SJCRH30 (cell line): ENCODE results near the gene TRIP11. TPM values are rescaled to one million over a fixed set of nuclear protein-coding genes. Genes with fewer than 3 reads are reported as not detected.
"Not testable (repeated sequence)": the region's sequence is repeated elsewhere in the genome, so short reads cannot be mapped to it uniquely, and the experiment has no call there.

Source experiments
- DNase-seq, 2 experiments: peaks; one replicate each; pipeline ENCODE4 v3.0.0-alpha.2; 2015 to 2020
- H3K27ac ChIP-seq: fragments of 250-450 bp; sonication (Bioruptor Pico); 2 replicates; pipeline ENCODE4 v1.5.1; 2020; ENCODE audit warnings: mild to moderate bottlenecking, moderate library complexity
- H3K27me3 ChIP-seq: fragments of 250-450 bp; sonication (Bioruptor Pico); 2 replicates; pipeline ENCODE4 v1.5.1; 2020; ENCODE audit warnings: mild to moderate bottlenecking, moderate library complexity
- H3K36me3 ChIP-seq: fragments of 250-450 bp; sonication (Bioruptor Pico); 2 replicates; pipeline ENCODE4 v1.5.1; 2020; ENCODE audit warnings: mild to moderate bottlenecking, moderate library complexity
- H3K4me1 ChIP-seq: fragments of 250-450 bp; sonication (Bioruptor Pico); 2 replicates; pipeline ENCODE4 v1.5.1; 2020; ENCODE audit warnings: mild to moderate bottlenecking, moderate library complexity
- H3K4me3 ChIP-seq: fragments of 250-450 bp; sonication (Bioruptor Pico); 2 replicates; pipeline ENCODE4 v1.5.1; 2020; ENCODE audit warnings: mild to moderate bottlenecking, moderate library complexity
- H3K9me3 ChIP-seq: fragments of 250-450 bp; sonication (Bioruptor Pico); replicated peaks from 2 replicates; pipeline ENCODE4 v1.5.1; 2020; ENCODE audit warnings: mild to moderate bottlenecking, moderate library complexity
- total RNA-seq: library from RNA; depleted of rRNA; stranded (reverse); fragments of >200 nt; shearing (Covaris generic); gene quantifications from 2 replicates; pipeline ENCODE4 v1.2.3, GENCODE V29; 2014; rRNA removed

TRIP11 gene
- total RNA-seq, result 15.7 and 18.8 TPM in 2 replicates

DNA sequence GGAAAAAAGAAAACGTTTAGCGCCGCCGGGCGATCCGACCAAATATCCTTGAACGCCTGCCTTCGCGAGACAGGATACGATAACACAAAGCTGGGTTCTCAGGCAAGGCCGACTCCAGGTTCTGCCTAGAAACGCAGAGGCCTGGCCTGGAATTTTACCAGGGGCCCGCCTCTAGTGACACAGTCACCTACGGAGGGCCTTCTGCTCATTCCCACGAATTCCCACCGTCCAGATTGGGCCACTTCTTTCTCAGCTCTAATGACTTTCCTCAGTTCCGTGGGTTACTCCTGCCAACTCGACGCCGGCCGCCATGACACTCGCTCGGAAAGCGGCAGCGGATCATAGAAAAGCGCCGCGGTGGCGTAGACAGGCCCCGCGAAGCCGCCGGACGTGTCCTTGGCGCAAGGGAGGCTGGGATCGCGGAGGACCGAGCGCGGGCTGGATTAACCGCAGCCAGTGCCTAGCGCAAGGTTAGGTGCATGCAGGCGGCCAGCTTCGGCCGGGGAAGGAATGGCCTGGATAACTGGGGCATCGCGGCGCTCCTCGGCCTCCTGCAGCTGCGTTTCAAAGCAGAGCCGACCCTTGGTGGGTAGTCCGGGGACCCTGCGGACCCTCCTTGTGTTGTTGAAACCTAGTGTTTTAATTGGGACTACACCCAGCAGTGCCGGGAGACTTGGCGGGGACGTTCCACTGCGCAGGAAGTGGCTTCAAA, at the start of gene TRIP11:
Gene TRIP11 (minus strand): TSS at position 341 of the 712 bp plus-strand sequence. CDS start 374 bp downstream, outside the sequence.
- peak within 1 kb of the TSS; percentile 75 for H3K4me3 ChIP-seq
- peaks cover 3% of the 10 kb centered on the region; the same call in 1 of the 2 replicates for H3K36me3 ChIP-seq
- peak within 1 kb of the TSS; percentile 97 for H3K27ac ChIP-seq
- no peaks in the 10 kb centered on the region for H3K9me3 ChIP-seq
- DNase-seq, result peak; percentile 92
- H3K4me1 ChIP-seq, result no peaks in the 10 kb centered on the region; the same call in 1 of the 2 replicates
- no peaks in the 10 kb centered on the region for H3K27me3 ChIP-seq

DNA sequence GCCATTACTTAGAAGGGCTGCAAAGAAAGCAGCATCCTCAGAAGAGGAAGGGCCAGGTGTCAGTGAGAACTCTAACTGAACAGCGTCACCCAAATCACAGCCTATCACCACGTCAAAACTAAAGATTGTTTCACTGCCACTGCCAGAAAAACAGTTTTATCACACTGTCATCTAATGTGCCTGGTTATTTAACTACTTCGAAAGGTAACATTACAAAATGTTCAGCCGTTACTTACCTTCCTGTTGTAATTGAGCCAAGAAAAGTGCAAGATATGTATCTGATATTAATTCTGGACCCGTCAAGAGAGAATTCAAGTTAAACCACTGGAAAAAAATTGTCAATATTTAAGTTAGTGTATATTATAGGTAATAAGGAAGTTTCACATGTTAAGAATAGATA, 48.6 kb upstream of the TRIP11 start:
- no peaks in the 10 kb centered on the region for H3K9me3 ChIP-seq
- peaks cover 2% of the 10 kb centered on the region; the same call in 1 of the 2 replicates for H3K36me3 ChIP-seq
- no peaks in the 10 kb centered on the region for H3K4me1 ChIP-seq
- H3K27me3 ChIP-seq, result no peaks in the 10 kb centered on the region
- H3K27ac ChIP-seq, result no peak overlapping the region
- no peak overlapping the region for H3K4me3 ChIP-seq
- no peak for DNase-seq

DNA sequence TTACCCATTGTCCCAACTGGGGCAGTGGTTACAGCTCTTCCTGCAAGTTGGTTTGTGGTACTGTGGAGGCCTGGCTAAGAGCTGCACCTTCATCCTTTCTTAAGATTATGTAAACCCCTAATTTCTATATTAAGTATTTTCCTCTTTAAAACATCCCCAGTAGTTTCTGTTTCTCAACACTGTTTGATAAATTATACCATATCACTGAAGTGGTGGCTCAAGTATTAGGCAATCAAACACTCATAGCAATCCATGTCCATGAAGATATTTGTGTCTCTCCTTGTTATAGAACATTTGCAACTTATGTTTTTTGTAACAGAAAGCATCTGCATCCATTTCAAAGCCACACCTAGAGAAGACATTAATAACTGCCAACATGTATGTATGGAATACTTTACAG, 34.7 kb upstream of the TRIP11 start:
- H3K27ac ChIP-seq, result no peak overlapping the region
- H3K4me1 ChIP-seq, result no peaks in the 10 kb centered on the region
- H3K36me3 ChIP-seq, result peaks cover 17% of the 10 kb centered on the region
- no peak for DNase-seq
- H3K9me3 ChIP-seq, result no peaks in the 10 kb centered on the region
- H3K4me3 ChIP-seq, result no peak overlapping the region
- H3K27me3 ChIP-seq, result no peaks in the 10 kb centered on the region

DNA sequence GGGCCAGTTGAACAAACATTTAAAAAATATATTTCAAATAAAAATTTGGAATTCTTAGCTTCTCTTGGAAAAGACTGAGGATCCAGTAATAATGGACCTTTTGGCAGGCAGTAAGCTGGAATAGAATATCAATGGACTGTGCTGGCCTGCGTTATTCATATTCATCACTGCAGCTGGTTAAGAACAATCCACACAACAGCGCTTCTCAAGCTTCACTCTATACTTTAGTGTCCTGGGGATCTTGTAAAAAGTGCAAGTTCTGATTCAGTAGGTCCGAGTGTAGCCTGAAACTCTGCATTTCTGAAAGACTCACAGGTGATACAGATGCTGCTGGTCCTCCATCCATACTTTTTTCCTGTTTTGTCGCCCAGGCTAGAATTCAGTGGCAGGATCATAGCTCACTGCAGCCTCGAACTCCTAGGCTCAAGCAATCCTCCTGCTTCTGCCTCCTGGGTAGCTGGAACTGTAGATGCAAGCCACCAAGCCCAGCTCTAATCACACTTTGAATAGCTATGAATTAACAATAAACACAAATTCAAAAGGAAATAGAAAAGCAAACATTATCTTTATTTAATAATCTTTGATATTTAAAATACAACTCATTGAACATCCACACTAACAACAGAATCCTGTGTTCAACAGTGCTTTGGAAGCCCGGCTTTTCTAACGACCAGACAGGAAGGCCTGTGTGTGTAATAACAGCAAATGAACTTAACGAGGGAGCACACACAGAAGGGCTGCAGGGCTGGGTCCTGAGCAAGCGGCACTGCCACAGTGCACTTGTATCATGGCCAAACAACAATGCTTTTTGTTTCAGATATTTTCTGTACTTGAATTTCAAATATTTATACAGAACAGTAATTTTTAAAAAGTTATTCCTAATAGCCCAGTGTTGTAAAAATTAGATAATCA, 18.4 kb upstream of the TRIP11 start:
- Histone ChIP-seq H3K27me3 (no peaks in the 10 kb centered on the region), H3K9me3 (no peaks in the 10 kb centered on the region), H3K27ac (no peak overlapping the region), H3K4me1 (no peaks in the 10 kb centered on the region), H3K36me3 (0 out of 2 replicates have a peak, but pooled peaks cover 4% of the 10 kb centered on the region), H3K4me3 (no peak overlapping the region)
- DNase-seq, result no peak

DNA sequence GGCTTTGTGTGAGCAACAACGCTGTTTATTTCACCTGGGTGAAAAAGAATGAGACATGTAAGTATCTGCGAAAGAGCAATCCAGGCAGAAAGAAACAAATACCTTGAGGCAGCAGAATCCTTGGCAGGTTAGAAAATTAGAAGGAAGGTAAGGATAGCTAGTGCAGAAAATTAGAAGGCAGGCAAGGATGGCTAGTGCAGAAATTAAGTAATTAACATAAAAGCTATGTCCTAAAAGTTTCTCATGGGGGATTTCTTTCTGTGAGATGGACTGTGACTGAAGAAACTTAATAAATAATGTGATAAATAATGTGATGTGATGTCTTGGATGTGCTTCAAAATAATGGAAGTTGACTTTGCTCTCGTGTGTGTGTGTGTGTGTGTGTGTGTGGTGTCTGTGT, 9.9 kb upstream of the TRIP11 start:
- Histone ChIP-seq H3K27ac (no peak overlapping the region), H3K36me3 (no peaks in the 10 kb centered on the region), H3K4me1 (no peaks in the 10 kb centered on the region), H3K9me3 (no peaks in the 10 kb centered on the region), H3K27me3 (no peaks in the 10 kb centered on the region), H3K4me3 (no peak overlapping the region)
- DNase-seq, result no peak

DNA sequence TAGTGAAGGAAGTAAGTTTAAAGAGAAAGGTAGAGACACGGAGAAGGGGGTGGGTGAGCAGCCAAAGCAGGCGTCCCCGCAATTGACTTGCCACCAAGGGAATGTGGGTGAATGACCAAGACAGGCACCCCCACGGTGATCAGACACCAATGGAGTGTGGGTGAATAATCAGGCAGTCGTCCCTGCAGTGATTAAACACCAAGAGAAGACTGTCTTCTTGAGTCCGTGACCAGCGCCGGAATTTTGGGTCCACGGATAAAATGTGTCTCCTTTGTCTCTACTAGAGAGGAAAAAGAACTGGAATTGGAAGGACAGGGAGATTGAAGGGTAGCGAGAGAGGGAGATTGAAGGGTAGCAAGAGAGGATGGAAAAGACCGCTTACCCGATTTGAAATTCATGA, 9.4 kb upstream of the TRIP11 start:
- H3K27me3 ChIP-seq, H3K4me1 ChIP-seq, H3K4me3 ChIP-seq, H3K9me3 ChIP-seq, DNase-seq, H3K36me3 ChIP-seq, H3K27ac ChIP-seq: not testable (repeated sequence)

DNA sequence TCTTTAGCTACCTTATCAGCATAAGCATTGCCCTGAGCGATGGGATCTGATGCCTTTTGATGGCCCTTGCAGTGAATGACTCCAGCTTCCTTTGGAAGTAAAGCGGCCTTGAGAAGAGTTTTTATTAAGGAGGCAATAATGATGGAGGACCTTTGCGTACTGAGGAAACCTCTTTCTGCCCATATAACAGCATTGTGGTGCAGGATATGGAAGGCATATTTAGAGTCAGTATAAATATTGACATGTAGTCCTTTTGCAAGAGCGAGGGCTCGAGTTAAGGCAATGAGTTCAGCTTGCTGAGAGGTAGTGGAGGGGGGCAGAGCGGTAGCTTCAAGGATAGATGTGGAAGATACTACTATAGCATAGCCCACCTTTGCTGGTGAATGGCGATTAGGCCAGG, 6.0 kb upstream of the TRIP11 start:
- H3K36me3 ChIP-seq, H3K27me3 ChIP-seq, H3K9me3 ChIP-seq, DNase-seq, H3K4me1 ChIP-seq, H3K27ac ChIP-seq, H3K4me3 ChIP-seq: not testable (repeated sequence)

DNA sequence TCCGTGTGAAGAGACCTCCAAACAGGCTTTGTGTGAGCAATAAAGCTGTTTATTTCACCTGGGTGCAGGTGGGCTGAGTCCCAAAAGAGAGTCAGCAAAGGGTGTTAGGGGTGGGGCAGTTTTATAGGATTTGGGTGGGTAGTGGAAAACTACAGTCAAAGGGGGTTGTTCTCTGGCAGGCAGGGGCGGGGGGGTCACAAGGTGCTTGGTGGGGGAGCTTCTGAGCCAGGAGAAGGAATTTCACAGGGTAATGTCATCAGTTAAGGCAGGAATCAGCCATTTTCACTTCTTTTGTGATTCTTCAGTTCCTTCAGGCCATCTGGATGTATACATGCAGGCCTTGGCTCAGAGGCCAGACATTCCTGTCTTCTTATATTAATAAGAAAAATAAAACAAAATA, 1.9 kb upstream of the TRIP11 start:
- not testable (repeated sequence) for H3K9me3 ChIP-seq, H3K27me3 ChIP-seq, DNase-seq, H3K36me3 ChIP-seq, H3K27ac ChIP-seq, H3K4me3 ChIP-seq, H3K4me1 ChIP-seq

DNA sequence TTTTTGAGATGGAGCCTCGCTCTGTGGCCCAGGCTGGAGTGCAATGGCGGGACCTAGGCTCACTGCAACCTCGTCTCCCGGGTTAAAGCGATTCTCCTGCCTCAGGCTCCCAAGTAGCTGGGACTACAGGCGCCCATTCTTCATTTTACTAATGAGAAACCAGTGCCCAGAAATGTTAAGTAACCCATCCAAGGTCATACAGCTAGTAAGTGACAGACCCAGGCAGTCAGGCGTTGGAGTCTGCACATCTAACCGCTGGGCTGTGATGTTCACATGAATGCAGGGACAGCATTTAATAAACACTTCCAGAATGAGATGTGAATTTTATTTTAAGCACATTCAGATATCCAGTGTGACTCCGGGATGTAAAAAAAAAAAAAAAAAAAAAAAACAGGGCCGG, 1.3 kb upstream of the TRIP11 start:
- no peak overlapping the region; the same call in 1 of the 2 replicates for H3K27ac ChIP-seq

DNA sequence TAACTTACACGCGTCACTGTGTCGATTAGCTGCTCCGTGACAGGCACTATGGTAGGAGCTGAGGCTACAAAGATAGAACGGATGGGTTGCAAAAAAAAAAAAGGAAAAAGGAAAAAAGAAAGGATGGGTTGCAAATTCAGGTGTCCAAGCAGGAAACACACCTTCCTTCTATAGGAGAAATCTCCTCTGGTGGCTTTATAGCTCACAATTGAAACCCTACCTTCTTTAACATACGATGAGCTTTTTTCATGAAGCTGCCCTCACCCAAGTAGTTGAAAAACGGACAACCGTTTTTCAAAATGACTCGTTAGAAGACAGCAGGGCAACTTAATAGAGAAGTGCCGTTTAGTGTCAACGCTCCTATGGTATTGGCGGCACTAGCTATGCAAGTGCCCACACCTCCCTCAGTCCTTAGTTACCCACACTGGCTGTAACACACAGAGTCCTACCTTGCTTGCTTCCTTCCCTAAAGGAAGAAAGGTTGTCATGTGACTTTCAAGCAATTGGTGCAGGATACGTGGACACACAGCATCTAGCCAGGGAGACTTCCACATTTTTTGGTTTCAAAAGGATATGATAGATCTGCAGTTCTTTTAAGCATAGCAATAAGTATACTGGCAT, 682 bp upstream of the TRIP11 start:
- H3K9me3 ChIP-seq, result no peaks in the 10 kb centered on the region
- no peaks in the 10 kb centered on the region for H3K27me3 ChIP-seq
- H3K27ac ChIP-seq, result peak overlapping the region; percentile 97
- DNase-seq, result peak in 1 of 2 experiments; percentile 32
- H3K4me3 ChIP-seq, result peak overlapping the region; percentile 75
- peaks cover 3% of the 10 kb centered on the region; the same call in 1 of the 2 replicates for H3K36me3 ChIP-seq
- H3K4me1 ChIP-seq, result no peaks in the 10 kb centered on the region; the same call in 1 of the 2 replicates

More for the DNA sequence above, 1.3 kb upstream of the TRIP11 start:
- peaks cover 3% of the 10 kb centered on the region; the same call in 1 of the 2 replicates for H3K36me3 ChIP-seq
- no peak overlapping the region for H3K4me3 ChIP-seq
- H3K27me3 ChIP-seq, result no peaks in the 10 kb centered on the region
- H3K9me3 ChIP-seq, result no peaks in the 10 kb centered on the region
- DNase-seq, result no peak
- H3K4me1 ChIP-seq, result no peaks in the 10 kb centered on the region; the same call in 1 of the 2 replicates

DNA sequence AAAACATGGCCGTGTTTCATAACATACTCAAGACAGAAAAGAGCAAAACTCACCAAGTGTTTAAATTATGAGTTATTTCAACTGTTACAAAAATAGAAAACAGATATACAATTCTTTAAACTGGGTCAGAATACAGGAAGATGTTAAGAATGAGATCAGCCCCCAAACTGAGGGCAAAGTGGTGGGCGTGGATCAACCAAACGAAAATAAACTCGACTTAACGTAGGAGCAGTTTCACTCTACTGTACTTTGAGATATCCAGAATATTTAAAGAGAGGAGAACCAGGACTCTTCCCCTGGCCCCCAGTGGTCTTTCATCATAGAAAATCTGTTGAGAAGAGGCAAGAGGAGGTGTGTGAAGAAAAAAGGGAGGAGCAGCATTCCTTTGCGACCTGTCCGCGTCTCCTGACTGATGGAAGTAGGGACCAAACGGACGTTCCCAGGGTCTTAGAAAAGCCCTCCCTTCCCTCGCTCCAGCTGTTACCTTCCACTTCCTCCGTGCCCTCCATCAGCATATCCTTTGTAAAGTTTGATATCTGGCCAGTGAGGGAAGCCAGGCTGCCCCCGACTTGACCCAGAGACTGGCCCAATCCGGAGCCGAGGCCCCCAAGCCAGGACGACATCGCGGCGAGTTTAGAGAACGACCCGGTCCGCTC, 668 bp downstream of the TRIP11 start:
- Histone ChIP-seq H3K27ac (peak overlapping the region; percentile 97), H3K27me3 (no peaks in the 10 kb centered on the region), H3K4me1 (no peaks in the 10 kb centered on the region; the same call in 1 of the 2 replicates), H3K4me3 (peak overlapping the region; percentile 75), H3K9me3 (no peaks in the 10 kb centered on the region), H3K36me3 (peaks cover 3% of the 10 kb centered on the region; the same call in 1 of the 2 replicates)
- peak; percentile 83 to 89 for DNase-seq

DNA sequence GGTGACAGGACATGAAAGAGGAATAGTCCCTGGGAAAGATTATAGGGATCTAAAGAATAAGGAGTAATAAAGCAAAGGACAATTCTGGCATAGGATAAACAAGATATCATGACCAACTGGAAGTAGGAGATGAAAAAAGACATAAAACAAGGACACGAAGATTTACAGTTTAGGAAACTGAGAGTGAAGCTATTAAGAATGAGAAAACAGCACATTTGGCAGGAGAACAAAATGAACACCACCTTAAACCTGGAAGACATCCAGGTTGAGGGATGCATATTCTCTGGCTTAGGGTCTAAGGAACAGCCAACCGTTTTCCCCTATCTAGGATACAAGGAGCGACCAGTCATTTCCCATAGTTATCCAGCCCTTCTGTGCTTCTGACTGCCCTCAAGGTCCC, 1.9 kb downstream of the TRIP11 start:
- H3K9me3 ChIP-seq, result no peaks in the 10 kb centered on the region
- peak overlapping the region; percentile 75 for H3K4me3 ChIP-seq
- no peak overlapping the region for H3K27ac ChIP-seq
- H3K4me1 ChIP-seq, result no peaks in the 10 kb centered on the region; the same call in 1 of the 2 replicates
- no peaks in the 10 kb centered on the region for H3K27me3 ChIP-seq
- peaks cover 8% of the 10 kb centered on the region for H3K36me3 ChIP-seq
- no peak for DNase-seq

DNA sequence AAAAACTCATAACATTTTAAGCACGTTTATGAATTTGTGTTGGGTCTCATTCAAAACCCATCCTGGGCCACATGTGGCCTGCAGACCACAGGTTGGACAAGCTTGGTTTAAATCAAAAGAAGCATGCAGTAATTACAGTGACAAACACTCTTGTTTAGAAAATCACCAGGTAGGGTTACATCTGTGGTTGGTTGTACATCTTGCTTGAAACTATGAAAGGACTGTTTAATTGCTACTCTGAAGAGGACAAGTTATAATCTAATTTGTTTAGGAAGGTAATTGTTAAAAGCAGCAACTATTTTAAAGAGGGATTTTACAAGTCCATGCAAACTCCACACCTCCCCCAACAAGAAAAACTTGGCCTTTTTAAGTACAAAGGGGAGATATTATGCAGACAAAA, 4.0 kb downstream of the TRIP11 start:
- H3K4me3 ChIP-seq, result no peak overlapping the region
- peaks cover 23% of the 10 kb centered on the region for H3K36me3 ChIP-seq
- no peaks in the 10 kb centered on the region for H3K27me3 ChIP-seq
- H3K4me1 ChIP-seq, result no peaks in the 10 kb centered on the region; the same call in 1 of the 2 replicates
- no peaks in the 10 kb centered on the region for H3K9me3 ChIP-seq
- no peak for DNase-seq
- no peak overlapping the region for H3K27ac ChIP-seq
